Hematopoietic multipotent progenitor cell (in vitro differentiated cells): Measurements from ENCODE around the gene ARHGEF10L. TPM values are rescaled to one million over a fixed set of nuclear protein-coding genes. Genes with fewer than 3 reads are reported as not detected.

Source experiments
- total RNA-seq: library from RNA; depleted of rRNA; stranded (reverse); fragments of >200 nt; gene quantifications from one replicate; pipeline ENCODE4 v1.2.3, GENCODE V29; 2012

The ARHGEF10L gene
- total RNA-seq, 1 donor, result 0.27 TPM

Other genes starting within 250 kb of the ARHGEF10L start
- gene PADI4, start 231.5 kb upstream of the ARHGEF10L start, total RNA-seq, result 4.3 TPM
- gene PADI6, start 167.5 kb upstream of the ARHGEF10L start, total RNA-seq, result not detected
- 115 TPM for gene RCC2, start 100.0 kb upstream of the ARHGEF10L start, total RNA-seq
- gene ACTL8, start 215.6 kb downstream of the ARHGEF10L start, total RNA-seq, result under 0.01 TPM